SK-N-SH treated with all-trans-retinoic acid at 6 μM for 48 hours (cell line): ENCODE measurements around the gene CARM1.

ENCODE experiments used
- ATAC-seq: fragments of 200-7000 bp; cut with Tn5 transposase; 3 replicates; pipeline ENCODE4 v1.9.1; 2020; ENCODE audit warnings: mild to moderate bottlenecking, moderate library complexity
- ARNTL ChIP-seq: fragments of 450-650 bp; formaldehyde crosslinking; IDR thresholded peaks from 2 replicates; pipeline ENCODE4 v1.5.0; 2020; ENCODE audit warnings: low read depth, mild to moderate bottlenecking, moderate library complexity, borderline replicate concordance
- CREB5 ChIP-seq: fragments of 250-450 bp; sonication (Bioruptor Pico); IDR thresholded peaks from 2 replicates; pipeline ENCODE4 v1.5.1; 2020; ENCODE audit warnings: low read depth, mild to moderate bottlenecking, moderate library complexity
- CSDC2 ChIP-seq: fragments of 250-450 bp; sonication (Bioruptor Pico); IDR thresholded peaks from 2 replicates; pipeline ENCODE4 v1.5.0; 2020; ENCODE audit warnings: mild to moderate bottlenecking, moderate library complexity
- CSRNP3 ChIP-seq: fragments of 250-450 bp; sonication (Bioruptor Pico); IDR thresholded peaks from 2 replicates; pipeline ENCODE4 v1.5.1; 2021; ENCODE audit warnings: mild to moderate bottlenecking, moderate library complexity
- ESRRG ChIP-seq: fragments of 250-450 bp; sonication (Bioruptor Pico); IDR thresholded peaks from 2 replicates; pipeline ENCODE4 v1.6.1; 2021; ENCODE audit warnings: mild to moderate bottlenecking
- GLIS3 ChIP-seq: fragments of 250-450 bp; sonication (Bioruptor Pico); IDR thresholded peaks from 2 replicates; pipeline ENCODE4 v1.5.0; 2020; ENCODE audit warnings: mild to moderate bottlenecking, moderate library complexity
- ISL1 ChIP-seq: fragments of 250-450 bp; sonication (Bioruptor Pico); IDR thresholded peaks from 2 replicates; pipeline ENCODE4 v2.1.2; 2022; ENCODE audit warnings: mild to moderate bottlenecking, moderate library complexity
- OSR1 ChIP-seq: fragments of 250-450 bp; sonication (Bioruptor Pico); IDR thresholded peaks from 2 replicates; pipeline ENCODE4 v1.8.0; 2022; ENCODE audit warnings: moderate library complexity, mild to moderate bottlenecking, inconsistent platforms
- PATZ1 ChIP-seq: fragments of 250-450 bp; sonication (Bioruptor Pico); IDR thresholded peaks from 2 replicates; pipeline ENCODE4 v1.8.0; 2020; ENCODE audit warnings: mild to moderate bottlenecking, moderate library complexity, borderline replicate concordance
- PPARA ChIP-seq: fragments of 250-450 bp; sonication (Bioruptor Pico); IDR thresholded peaks from 2 replicates; pipeline ENCODE4 v1.5.0; 2020; ENCODE audit warnings: mild to moderate bottlenecking, borderline replicate concordance
- RARB ChIP-seq: fragments of 250-450 bp; sonication (Bioruptor Pico); IDR thresholded peaks from 2 replicates; pipeline ENCODE4 v1.8.0; 2021; ENCODE audit warnings: mild to moderate bottlenecking, moderate library complexity
- SNAI2 ChIP-seq: fragments of 250-450 bp; sonication (Bioruptor Pico); IDR thresholded peaks from 2 replicates; pipeline ENCODE4 v1.5.0; 2020; ENCODE audit warnings: mild to moderate bottlenecking, moderate library complexity
- TCF4 ChIP-seq: fragments of 250-450 bp; sonication (Bioruptor Pico); IDR thresholded peaks from 2 replicates; pipeline ENCODE4 v1.8.0; 2021; ENCODE audit warnings: mild to moderate bottlenecking, moderate library complexity, borderline replicate concordance
- TOX ChIP-seq: fragments of 250-450 bp; sonication (Bioruptor Pico); IDR thresholded peaks from 2 replicates; pipeline ENCODE4 v1.8.0; 2021; ENCODE audit warnings: mild to moderate bottlenecking, moderate library complexity, borderline replicate concordance
- TSHZ2 ChIP-seq: fragments of 250-450 bp; sonication (Bioruptor Pico); IDR thresholded peaks from 2 replicates; pipeline ENCODE4 v1.5.0; 2020; ENCODE audit warnings: mild to moderate bottlenecking, moderate library complexity
- ZC3H10 ChIP-seq: fragments of 250-450 bp; sonication (Bioruptor Pico); IDR thresholded peaks from 2 replicates; pipeline ENCODE4 v1.5.1; 2021; ENCODE audit warnings: mild to moderate bottlenecking, moderate library complexity
- ZFP3 ChIP-seq: fragments of 250-450 bp; sonication (Bioruptor Pico); IDR thresholded peaks from 2 replicates; pipeline ENCODE4 v1.5.0; 2020; ENCODE audit warnings: mild to moderate bottlenecking, moderate library complexity
- ZFP30 ChIP-seq: fragments of 450-650 bp; formaldehyde crosslinking; IDR thresholded peaks from 2 replicates; pipeline ENCODE4 v1.5.0; 2022; ENCODE audit warnings: mild to moderate bottlenecking, moderate library complexity
- ZNF565 ChIP-seq: fragments of 450-650 bp; formaldehyde crosslinking; conservative IDR thresholded peaks from 2 replicates; pipeline ENCODE4 v1.5.0; 2020; ENCODE audit warnings: low read depth, mild to moderate bottlenecking, moderate library complexity
- ZNF70 ChIP-seq: fragments of 450-650 bp; formaldehyde crosslinking; IDR thresholded peaks from 2 replicates; pipeline ENCODE4 v1.5.0; 2020; ENCODE audit warnings: mild to moderate bottlenecking, moderate library complexity
- ZNF8 ChIP-seq: fragments of 450-650 bp; formaldehyde crosslinking; IDR thresholded peaks from 2 replicates; pipeline ENCODE4 v1.5.0; 2020; ENCODE audit warnings: mild to moderate bottlenecking, moderate library complexity

Gene CARM1

GRCh38 chr19:10831987-10832938 is 39.1 kb upstream of the CARM1 start:
- no peak for ATAC-seq
- TF ChIP-seq ARNTL (CRISPR knock-in tag): no peak
- no peak for TF ChIP-seq CREB5 (CRISPR knock-in tag)
- TF ChIP-seq PPARA (CRISPR knock-in tag): no peak
- no peak for TF ChIP-seq ZFP3 (CRISPR knock-in tag)
- TF ChIP-seq ZNF565 (CRISPR knock-in tag): no peak
- no peak for TF ChIP-seq TOX (CRISPR knock-in tag)
- TF ChIP-seq TSHZ2: no peak
- TF ChIP-seq TCF4 (CRISPR knock-in tag): no peak
- TF ChIP-seq ZNF8: no peak
- TF ChIP-seq ZC3H10 (CRISPR knock-in tag): no peak
- no peak for TF ChIP-seq ZNF70 (CRISPR knock-in tag)
- no peak for TF ChIP-seq RARB (CRISPR knock-in tag)
- no peak for TF ChIP-seq ESRRG (CRISPR knock-in tag)
- TF ChIP-seq ZFP30 (CRISPR knock-in tag): no peak
- TF ChIP-seq OSR1 (CRISPR knock-in tag): no peak
- TF ChIP-seq CSDC2 (CRISPR knock-in tag): no peak
- TF ChIP-seq SNAI2 (CRISPR knock-in tag): no peak
- TF ChIP-seq ISL1: no peak

- TF ChIP-seq CSRNP3 (CRISPR knock-in tag) (no peak), ARNTL (CRISPR knock-in tag) (no peak), ZNF70 (CRISPR knock-in tag) (no peak), GLIS3 (CRISPR knock-in tag) (no peak), RARB (CRISPR knock-in tag) (no peak), PPARA (CRISPR knock-in tag) (no peak)
- no peak for ATAC-seq
Measured at GRCh38 chr19:10832939-10833296, 38.4 kb upstream of the CARM1 start.

- peak; percentile 91 for ATAC-seq
- no peak for TF ChIP-seq SNAI2 (CRISPR knock-in tag)
- TF ChIP-seq ZC3H10 (CRISPR knock-in tag): no peak
- TF ChIP-seq TSHZ2: no peak
- no peak for TF ChIP-seq PATZ1 (CRISPR knock-in tag)
- TF ChIP-seq CSRNP3 (CRISPR knock-in tag): no peak
- TF ChIP-seq GLIS3 (CRISPR knock-in tag): no peak
- TF ChIP-seq ZFP30 (CRISPR knock-in tag): no peak
- TF ChIP-seq ZNF70 (CRISPR knock-in tag): no peak
- TF ChIP-seq TOX (CRISPR knock-in tag): no peak
- TF ChIP-seq ARNTL (CRISPR knock-in tag): no peak
- TF ChIP-seq CREB5 (CRISPR knock-in tag): no peak
- TF ChIP-seq RARB (CRISPR knock-in tag): no peak
Measured at GRCh38 chr19:10835089-10835753, 36.1 kb upstream of the CARM1 start.
